DOHH2 (cell line): ENCODE data around the gene LCK.

Experiments
- H3F3A ChIP-seq: fragments of 200-600 bp; sonication (generic), shearing (Covaris generic); 2 replicates; pipeline ENCODE4 v1.6.0; 2016; ENCODE audit warnings: antibody characterized with exemption, mild to moderate bottlenecking; ENCODE audit not compliant: control insufficient read depth, insufficient read depth
- H3K27ac ChIP-seq: fragments of 200-600 bp; sonication (generic); 2 replicates; pipeline ENCODE4 v1.5.1; 2014; ENCODE audit warnings: low read depth, mild to moderate bottlenecking, low read length, moderate library complexity
- H3K27me3 ChIP-seq: fragments of 200-600 bp; sonication (generic); 2 replicates; pipeline ENCODE4 v1.6.1; 2014; ENCODE audit warnings: mild to moderate bottlenecking, low read length, mixed read lengths; ENCODE audit not compliant: control insufficient read depth
- H3K36me3 ChIP-seq: fragments of 200-600 bp; sonication (generic); 2 replicates; pipeline ENCODE4 v1.6.1; 2014; ENCODE audit warnings: mild to moderate bottlenecking, low read length, moderate library complexity, mixed read lengths; ENCODE audit not compliant: control insufficient read depth
- H3K4me1 ChIP-seq: fragments of 200-600 bp; sonication (generic); 2 replicates; pipeline ENCODE4 v1.6.1; 2014; ENCODE audit warnings: mild to moderate bottlenecking, low read length, mixed read lengths; ENCODE audit not compliant: control insufficient read depth
- H3K4me2 ChIP-seq: fragments of 200-600 bp; sonication (generic); 2 replicates; pipeline ENCODE4 v1.6.0; 2014; ENCODE audit warnings: mild to moderate bottlenecking, low read length, moderate library complexity
- H3K4me3 ChIP-seq: fragments of 200-600 bp; sonication (generic); 2 replicates; pipeline ENCODE4 v1.5.1; 2014; ENCODE audit warnings: mild to moderate bottlenecking, low read length, mixed read lengths
- H3K79me2 ChIP-seq: fragments of 200-600 bp; sonication (generic); 2 replicates; pipeline ENCODE4 v1.6.1; 2014; ENCODE audit warnings: mild to moderate bottlenecking, low read length, mixed read lengths; ENCODE audit not compliant: control insufficient read depth
- H3K9me2 ChIP-seq: fragments of 200-600 bp; sonication (generic); replicated peaks from 2 replicates; pipeline ENCODE4 v1.6.1; 2014; ENCODE audit warnings: mild to moderate bottlenecking, low read length, mixed read lengths; ENCODE audit not compliant: control insufficient read depth
- H3K9me3 ChIP-seq: fragments of 200-600 bp; sonication (generic); 2 replicates; pipeline ENCODE4 v1.6.1; 2014; ENCODE audit warnings: antibody characterized with exemption, low read length, mixed read lengths; ENCODE audit not compliant: control insufficient read depth, insufficient read depth
- H4K20me1 ChIP-seq: fragments of 200-600 bp; sonication (generic); 2 replicates; pipeline ENCODE4 v1.6.0; 2014; ENCODE audit warnings: low read depth, mild to moderate bottlenecking, antibody characterized with exemption, low read length, moderate library complexity; ENCODE audit not compliant: control insufficient read depth, insufficient read depth
- CTCF ChIP-seq: fragments of 200-600 bp; sonication (generic); IDR thresholded peaks from one replicate; pipeline ENCODE4 v1.5.1; 2014; ENCODE audit warnings: antibody characterized with exemption, mild to moderate bottlenecking, low read depth, low read length; ENCODE audit not compliant: poor library complexity, severe bottlenecking
- EZH2phosphoT487 ChIP-seq: fragments of 200-600 bp; sonication (generic); IDR thresholded peaks from 2 replicates; pipeline ENCODE4 v1.6.1; 2017; ENCODE audit warnings: borderline replicate concordance, mild to moderate bottlenecking, antibody characterized with exemption, low read length, moderate library complexity, mixed read lengths

LCK gene

GRCh38 chr1:32240140-32240951 lies 10.7 kb upstream of the LCK start:
- Histone ChIP-seq H3K27me3 (no peaks in the 10 kb centered on the region; the same call in 1 of the 2 replicates), H3K9me2 (no peaks in the 10 kb centered on the region), H3F3A (peaks cover 11% of the 10 kb centered on the region; the same call in 1 of the 2 replicates), H3K27ac (no peak overlapping the region), H3K4me1 (peaks cover 26% of the 10 kb centered on the region), H4K20me1 (no peaks in the 10 kb centered on the region), H3K9me3 (no peaks in the 10 kb centered on the region), H3K4me3 (peak overlapping the region; percentile 77), H3K36me3 (peaks cover 6% of the 10 kb centered on the region; the same call in 1 of the 2 replicates), H3K4me2 (peak overlapping the region; percentile 91), H3K79me2 (no peaks in the 10 kb centered on the region)
- no peak for TF ChIP-seq CTCF
- TF ChIP-seq EZH2phosphoT487 = 0 out of 2 replicates have a peak, but pooled peaks have one; percentile 31

- Histone ChIP-seq H3K79me2 (no peaks in the 10 kb centered on the region), H4K20me1 (no peaks in the 10 kb centered on the region), H3K4me3 (peak overlapping the region; percentile 77), H3K4me1 (peaks cover 34% of the 10 kb centered on the region), H3K9me2 (no peaks in the 10 kb centered on the region), H3K36me3 (peaks cover under 1% of the 10 kb centered on the region; the same call in 1 of the 2 replicates), H3F3A (peaks cover 9% of the 10 kb centered on the region; the same call in 1 of the 2 replicates), H3K9me3 (no peaks in the 10 kb centered on the region), H3K27me3 (no peaks in the 10 kb centered on the region; the same call in 1 of the 2 replicates), H3K4me2 (peak overlapping the region; percentile 91), H3K27ac (no peak overlapping the region)
- peak; percentile 24 for TF ChIP-seq CTCF
- TF ChIP-seq EZH2phosphoT487 = no peak
These were observed 9.9 kb upstream of the LCK start for GRCh38 chr1:32241001-32241763.

- H3F3A ChIP-seq = 0 out of 2 replicates have a peak, but pooled peaks cover 8% of the 10 kb centered on the region
- TF ChIP-seq CTCF (no peak), EZH2phosphoT487 (no peak)
- no peaks in the 10 kb centered on the region; the same call in 1 of the 2 replicates for H3K27me3 ChIP-seq
- H3K27ac ChIP-seq = no peak overlapping the region
- no peaks in the 10 kb centered on the region for H3K9me2 ChIP-seq
- no peaks in the 10 kb centered on the region for H3K9me3 ChIP-seq
- no peak overlapping the region for H3K4me3 ChIP-seq
- peaks cover 46% of the 10 kb centered on the region for H3K4me1 ChIP-seq
- no peak overlapping the region for H3K4me2 ChIP-seq
- no peaks in the 10 kb centered on the region for H4K20me1 ChIP-seq
- no peaks in the 10 kb centered on the region for H3K79me2 ChIP-seq
- no peaks in the 10 kb centered on the region for H3K36me3 ChIP-seq
These were observed 8.7 kb upstream of the LCK start for GRCh38 chr1:32242341-32242851.
